Peyer's patch (tissue), 4 donors: ENCODE results near the gene P2RY6.

Experiments
- POLR2A ChIP-seq, 2 donors: fragments of 450-650 bp; IDR thresholded peaks; one replicate each; pipeline ENCODE4 v1.5.1; 2017; ENCODE audit warnings: antibody characterized with exemption in 2 of 2, mild to moderate bottlenecking in 2 of 2, moderate library complexity in 2 of 2
- TF ChIP-seq, protein P1 (sequence below), 6 experiments: fragments of 450-650 bp in 4 of 6; fragments of 200-600 bp in 2 of 6; sonication (generic) in 1 of 6; IDR thresholded peaks; one replicate each; pipeline ENCODE4 v1.5.1; 2017 to 2019; ENCODE audit warnings: antibody characterized with exemption in 6 of 6, mild to moderate bottlenecking in 3 of 6, moderate library complexity in 1 of 6

DNA sequence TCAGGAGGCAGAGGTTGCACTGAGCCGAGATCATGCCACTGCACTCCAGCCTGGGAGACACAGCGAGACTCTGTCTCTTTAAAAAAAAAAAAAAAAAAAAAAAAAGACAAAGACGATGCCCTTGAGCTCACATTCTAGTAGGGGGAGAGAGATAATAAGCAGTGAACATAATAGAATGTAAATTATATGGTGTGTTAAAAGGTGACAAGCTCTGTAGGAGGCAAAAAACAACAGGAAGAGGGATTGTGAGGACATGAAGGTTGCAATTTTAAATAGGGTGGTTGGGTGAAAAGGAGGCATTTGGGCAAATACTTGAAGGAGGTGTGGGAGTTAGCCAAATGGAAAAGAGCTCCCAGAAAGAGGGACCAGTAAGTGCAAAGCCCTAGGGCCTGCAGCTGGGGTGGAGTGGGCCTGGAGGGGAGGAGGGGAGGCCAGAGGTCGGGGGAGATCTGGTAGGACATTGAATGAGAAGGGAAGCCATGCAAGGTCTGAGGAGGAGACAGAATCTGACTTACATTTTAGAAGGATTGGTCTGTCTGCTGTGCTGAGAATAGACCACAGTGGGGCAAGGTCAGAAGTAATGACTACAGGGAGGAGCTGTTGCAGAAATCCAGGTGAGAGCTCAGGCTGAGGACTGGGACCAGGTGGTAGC, 27.4 kb upstream of the P2RY6 start:
- TF ChIP-seq, protein P1, sequence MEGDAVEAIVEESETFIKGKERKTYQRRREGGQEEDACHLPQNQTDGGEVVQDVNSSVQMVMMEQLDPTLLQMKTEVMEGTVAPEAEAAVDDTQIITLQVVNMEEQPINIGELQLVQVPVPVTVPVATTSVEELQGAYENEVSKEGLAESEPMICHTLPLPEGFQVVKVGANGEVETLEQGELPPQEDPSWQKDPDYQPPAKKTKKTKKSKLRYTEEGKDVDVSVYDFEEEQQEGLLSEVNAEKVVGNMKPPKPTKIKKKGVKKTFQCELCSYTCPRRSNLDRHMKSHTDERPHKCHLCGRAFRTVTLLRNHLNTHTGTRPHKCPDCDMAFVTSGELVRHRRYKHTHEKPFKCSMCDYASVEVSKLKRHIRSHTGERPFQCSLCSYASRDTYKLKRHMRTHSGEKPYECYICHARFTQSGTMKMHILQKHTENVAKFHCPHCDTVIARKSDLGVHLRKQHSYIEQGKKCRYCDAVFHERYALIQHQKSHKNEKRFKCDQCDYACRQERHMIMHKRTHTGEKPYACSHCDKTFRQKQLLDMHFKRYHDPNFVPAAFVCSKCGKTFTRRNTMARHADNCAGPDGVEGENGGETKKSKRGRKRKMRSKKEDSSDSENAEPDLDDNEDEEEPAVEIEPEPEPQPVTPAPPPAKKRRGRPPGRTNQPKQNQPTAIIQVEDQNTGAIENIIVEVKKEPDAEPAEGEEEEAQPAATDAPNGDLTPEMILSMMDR (IDR thresholded peaks at IDR 0.05), result no peak
- no peak for TF ChIP-seq POLR2A (IDR thresholded peaks at IDR 0.05)
